Parathyroid adenoma (tissue), 2 donors: ENCODE results near the gene PRLR.

Experiments used
- H2AFZ ChIP-seq: fragments of 300-600 bp; sonication (generic); one replicate; pipeline ENCODE4 v1.7.0; 2017; ENCODE audit warnings: antibody characterized with exemption, mild to moderate bottlenecking
- H3K27ac ChIP-seq: fragments of 300-600 bp; sonication (generic); one replicate; pipeline ENCODE4 v1.7.0; 2017
- H3K27me3 ChIP-seq: fragments of 300-600 bp; sonication (generic); one replicate; pipeline ENCODE4 v1.7.0; 2017; ENCODE audit warnings: low read length; ENCODE audit not compliant: control insufficient read depth, insufficient read depth
- H3K36me3 ChIP-seq: fragments of 300-600 bp; sonication (generic); one replicate; pipeline ENCODE4 v1.7.0; 2017; ENCODE audit warnings: low read length; ENCODE audit not compliant: control insufficient read depth, insufficient read depth
- H3K4me1 ChIP-seq: fragments of 300-600 bp; sonication (generic); one replicate; pipeline ENCODE4 v1.7.0; 2017; ENCODE audit warnings: control low read depth
- H3K4me2 ChIP-seq: fragments of 300-600 bp; sonication (generic); one replicate; pipeline ENCODE4 v1.7.0; 2017; ENCODE audit warnings: low read length
- H3K4me3 ChIP-seq: fragments of 300-600 bp; sonication (generic); one replicate; pipeline ENCODE4 v1.7.0; 2017; ENCODE audit warnings: low read depth, low read length
- H3K79me2 ChIP-seq: fragments of 300-600 bp; sonication (generic); one replicate; pipeline ENCODE4 v1.7.0; 2017; ENCODE audit warnings: control low read depth
- H3K9ac ChIP-seq: fragments of 300-600 bp; sonication (generic); one replicate; pipeline ENCODE4 v1.7.0; 2017; ENCODE audit warnings: mild to moderate bottlenecking
- H3K9me3 ChIP-seq: fragments of 300-600 bp; sonication (generic); one replicate; pipeline ENCODE4 v1.7.0; 2017; ENCODE audit warnings: low read length; ENCODE audit not compliant: control insufficient read depth
- CTCF ChIP-seq: fragments of 300-600 bp; sonication (generic); IDR thresholded peaks from one replicate; pipeline ENCODE4 v1.7.0; 2017; ENCODE audit warnings: antibody characterized with exemption, mild to moderate bottlenecking
- donor health status: primary hyperparathyroidism.

Gene PRLR

GRCh38 chr5:35096216-35096615 lies 134.1 kb downstream of the PRLR start:
- Histone ChIP-seq H3K27ac (no peak overlapping the region), H3K36me3 (no peaks in the 10 kb centered on the region), H3K9ac (no peak overlapping the region)

DNA sequence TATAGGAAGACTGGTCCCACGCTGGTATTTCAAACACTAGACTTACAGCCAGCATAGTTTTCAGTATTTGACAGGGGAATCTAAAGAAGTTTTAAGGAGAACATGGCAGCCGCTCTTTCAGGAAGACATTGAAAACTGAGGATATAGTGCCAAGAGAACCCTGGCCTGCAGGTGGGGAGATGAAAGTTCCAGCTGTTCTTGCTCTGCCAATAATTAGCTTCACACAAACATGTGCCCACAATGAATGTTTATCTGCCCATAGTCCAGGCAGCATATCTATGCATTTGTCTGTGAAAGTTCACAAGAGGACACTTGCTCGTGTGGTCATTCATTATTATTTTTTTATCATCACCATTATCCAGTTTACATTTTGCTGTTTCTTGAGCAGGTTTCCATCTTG lies 134.9 kb downstream of the PRLR start:
- Histone ChIP-seq H3K27me3 (no peaks in the 10 kb centered on the region), H3K9me3 (no peaks in the 10 kb centered on the region), H3K4me3 (no peak overlapping the region), H3K4me1 (peaks cover 16% of the 10 kb centered on the region), H3K27ac (no peak overlapping the region), H3K9ac (no peak overlapping the region), H3K4me2 (no peak overlapping the region), H3K79me2 (peaks cover 36% of the 10 kb centered on the region), H3K36me3 (no peaks in the 10 kb centered on the region), H2AFZ (no peak overlapping the region)
- TF ChIP-seq CTCF: no peak

More at GRCh38 chr5:35096216-35096615, 134.1 kb downstream of the PRLR start:
- no peak for TF ChIP-seq CTCF
- no peak overlapping the region for H3K4me3 ChIP-seq
- no peak overlapping the region for H3K4me2 ChIP-seq
- H3K4me1 ChIP-seq: peaks cover 15% of the 10 kb centered on the region
- H2AFZ ChIP-seq: no peak overlapping the region
- H3K27me3 ChIP-seq: no peaks in the 10 kb centered on the region
- peaks cover 37% of the 10 kb centered on the region for H3K79me2 ChIP-seq
- no peaks in the 10 kb centered on the region for H3K9me3 ChIP-seq

DNA sequence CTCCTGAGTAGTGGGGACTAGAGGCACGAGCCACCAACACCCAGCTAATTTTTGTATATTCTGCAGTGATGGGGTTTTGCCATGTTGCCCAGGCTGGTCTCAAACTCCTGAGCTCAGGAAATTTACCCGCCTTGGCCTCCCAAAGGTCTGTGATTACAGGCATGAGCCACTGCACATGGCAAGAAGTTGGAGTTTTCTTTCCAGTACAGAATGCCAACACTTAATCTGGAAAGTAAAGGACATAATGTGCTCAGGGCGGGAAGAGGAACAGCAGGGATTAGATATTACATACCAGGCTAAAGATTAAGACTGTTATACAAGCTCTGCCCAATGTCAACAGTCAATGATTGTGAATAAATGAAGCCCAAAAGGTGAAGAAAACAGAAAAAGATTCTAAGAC lies 135.3 kb downstream of the PRLR start:
- no peaks in the 10 kb centered on the region for H3K9me3 ChIP-seq
- H3K36me3 ChIP-seq: no peaks in the 10 kb centered on the region
- no peak overlapping the region for H3K9ac ChIP-seq
- H3K27ac ChIP-seq: no peak overlapping the region
- no peaks in the 10 kb centered on the region for H3K27me3 ChIP-seq
- no peak overlapping the region for H3K4me2 ChIP-seq
- TF ChIP-seq CTCF: no peak
- peaks cover 38% of the 10 kb centered on the region for H3K79me2 ChIP-seq
- peaks cover 16% of the 10 kb centered on the region for H3K4me1 ChIP-seq
- no peak overlapping the region for H3K4me3 ChIP-seq
- no peak overlapping the region for H2AFZ ChIP-seq

DNA sequence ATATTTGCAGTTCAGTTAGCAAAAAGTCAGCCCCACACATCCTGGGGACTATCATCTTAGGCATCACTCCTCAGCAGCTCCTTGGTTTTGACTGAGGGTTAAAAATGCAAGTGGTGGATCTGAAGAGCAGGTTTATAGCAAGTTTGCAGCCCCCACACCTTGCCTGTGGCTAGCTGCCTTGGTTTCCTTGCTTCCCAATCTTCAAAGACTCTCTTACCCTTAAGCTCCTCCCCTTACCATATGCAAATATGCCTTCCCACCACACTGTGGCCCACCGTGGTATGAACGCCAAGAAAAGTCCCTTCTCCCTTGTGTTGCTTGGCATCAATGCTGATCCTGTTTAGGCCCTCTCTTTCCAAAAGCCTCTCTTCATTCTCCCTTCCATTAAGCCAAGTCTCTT lies 137.6 kb downstream of the PRLR start:
- Histone ChIP-seq H3K79me2 (peaks cover 46% of the 10 kb centered on the region), H3K4me2 (no peak overlapping the region), H3K36me3 (no peaks in the 10 kb centered on the region), H3K9ac (no peak overlapping the region), H3K9me3 (no peaks in the 10 kb centered on the region), H3K4me1 (peaks cover 15% of the 10 kb centered on the region), H3K4me3 (no peak overlapping the region), H3K27me3 (no peaks in the 10 kb centered on the region), H3K27ac (no peak overlapping the region), H2AFZ (no peak overlapping the region)
- no peak for TF ChIP-seq CTCF

- Histone ChIP-seq H3K4me2 (no peak overlapping the region), H3K9ac (no peak overlapping the region), H3K79me2 (peaks cover 45% of the 10 kb centered on the region), H3K27ac (no peak overlapping the region), H3K4me3 (no peak overlapping the region), H3K9me3 (no peaks in the 10 kb centered on the region), H3K36me3 (no peaks in the 10 kb centered on the region), H3K27me3 (no peaks in the 10 kb centered on the region), H3K4me1 (peaks cover 5% of the 10 kb centered on the region), H2AFZ (no peak overlapping the region)
- no peak for TF ChIP-seq CTCF
Observed at GRCh38 chr5:35091704-35092103, 138.6 kb downstream of the PRLR start.
